Activated CD8-positive, alpha-beta memory T cell treated with anti-CD3 and anti-CD28 coated beads, Interleukin-2, amount 10 ng/mL, durations not matched to agents 7 days and 5 days (primary cell): ENCODE data around the gene COQ8B. TPM values are rescaled to one million over a fixed set of nuclear protein-coding genes. Genes with fewer than 3 reads are reported as not detected.

ENCODE experiments used
- ATAC-seq: fragments of 150-1000 bp; cut with Tn5 transposase; one replicate; pipeline ENCODE4 v1.10.0; 2021; ENCODE audit warnings: moderate library complexity
- CTCF ChIA-PET: fragments of 350-600 bp; sonication (Branson Sonifier 250); formaldehyde crosslinking; loops from one replicate; lab custom pipeline; 2021; ENCODE audit warnings: antibody characterized with exemption; lab: Charles Lee
- DNase-seq: peaks from one replicate; pipeline ENCODE4 v3.0.0-alpha.2; 2020
- H3K27ac Mint-ChIP-seq: one replicate; pipeline ENCODE4 v1.8.0; 2021; ENCODE audit warnings: mild to moderate bottlenecking, mixed read lengths
- H3K27me3 Mint-ChIP-seq: one replicate; pipeline ENCODE4 v1.8.0; 2021; ENCODE audit warnings: mixed read lengths
- H3K36me3 Mint-ChIP-seq: one replicate; pipeline ENCODE4 v1.8.0; 2021; ENCODE audit warnings: mild to moderate bottlenecking, mixed read lengths
- H3K4me1 Mint-ChIP-seq: one replicate; pipeline ENCODE4 v1.8.0; 2021; ENCODE audit warnings: mixed read lengths
- H3K4me3 Mint-ChIP-seq: one replicate; pipeline ENCODE4 v1.8.0; 2021; ENCODE audit warnings: mild to moderate bottlenecking, moderate library complexity, mixed read lengths
- H3K9me3 Mint-ChIP-seq: one replicate; pipeline ENCODE4 v1.8.0; 2022; ENCODE audit warnings: low read depth, mixed read lengths
- total RNA-seq, 2 experiments: library from RNA; stranded (reverse); gene quantifications; one replicate each; pipeline ENCODE4 v1.2.3, GENCODE V29; 2021

COQ8B gene
- total RNA-seq, 2 experiments from 2014 or later: 28.0 to 30.9 TPM

DNA sequence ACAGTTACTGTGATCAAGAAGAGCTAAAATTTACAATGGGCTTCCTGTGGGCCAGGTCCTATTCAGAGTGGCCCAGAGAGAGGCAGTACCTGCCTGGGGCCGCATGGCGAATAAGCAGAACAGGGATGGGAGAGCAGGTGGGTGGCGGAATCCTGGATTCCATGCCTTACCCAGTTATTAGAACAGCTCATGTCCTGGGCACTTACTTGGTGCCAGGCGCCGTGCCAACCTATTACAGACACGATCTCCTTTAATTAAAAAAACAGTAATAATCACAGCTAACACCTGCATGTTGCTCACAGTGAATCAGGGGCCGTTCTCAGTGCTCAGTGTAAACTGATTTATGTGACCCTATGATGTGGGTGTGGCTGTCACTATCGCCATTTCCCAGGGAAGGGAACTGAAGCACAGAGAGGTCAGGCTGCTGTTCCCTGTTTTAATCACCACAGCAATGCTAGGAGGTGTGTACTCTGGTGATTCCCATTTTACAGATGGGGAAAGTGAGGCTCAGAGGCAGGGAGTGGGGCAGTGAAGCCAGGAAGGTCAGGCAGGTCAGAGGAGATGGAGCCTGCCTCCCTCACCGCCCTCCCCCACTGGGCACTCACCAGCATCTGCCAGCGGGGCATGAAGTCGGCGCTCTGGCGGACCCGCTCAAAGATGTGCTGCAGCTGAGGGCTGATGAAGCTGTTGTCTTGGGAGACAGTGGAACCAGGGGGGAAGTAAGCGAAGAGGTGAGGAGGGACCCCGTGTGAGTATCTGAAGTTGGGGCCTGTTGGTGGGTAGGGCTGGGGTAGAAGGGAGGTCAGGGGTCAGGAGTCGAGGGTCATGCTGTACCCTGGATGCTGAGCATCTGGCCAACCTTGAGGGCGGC is 12.0 kb downstream of the COQ8B start:
- H3K36me3 Mint-ChIP-seq: peaks cover 20% of the 10 kb centered on the region
- CTCF ChIA-PET: no interaction called here
- no peaks in the 10 kb centered on the region for H3K27me3 Mint-ChIP-seq
- no peaks in the 10 kb centered on the region for H3K9me3 Mint-ChIP-seq
- H3K4me1 Mint-ChIP-seq: no peaks in the 10 kb centered on the region
- no peak for DNase-seq
- H3K4me3 Mint-ChIP-seq: no peak overlapping the region
- H3K27ac Mint-ChIP-seq: no peak overlapping the region
- ATAC-seq: no peak

GRCh38 chr19:40703029-40703755 is 13.5 kb downstream of the COQ8B start:
- Mint-ChIP-seq H3K36me3 (peaks cover 17% of the 10 kb centered on the region), H3K4me3 (no peak overlapping the region), H3K4me1 (no peaks in the 10 kb centered on the region), H3K9me3 (no peaks in the 10 kb centered on the region), H3K27ac (no peak overlapping the region), H3K27me3 (no peaks in the 10 kb centered on the region)
- CTCF ChIA-PET: interaction anchor here (1.0 kb wide), 1 partner anchor 68 kb away, joined by 4 read pairs; no protein-coding TSS in a partner anchor
- DNase-seq (no peak), ATAC-seq (no peak)

GRCh38 chr19:40702337-40703012 is 14.2 kb downstream of the COQ8B start:
- Mint-ChIP-seq H3K27ac (no peak overlapping the region), H3K27me3 (no peaks in the 10 kb centered on the region), H3K4me3 (no peak overlapping the region), H3K36me3 (peaks cover 17% of the 10 kb centered on the region), H3K4me1 (no peaks in the 10 kb centered on the region), H3K9me3 (no peaks in the 10 kb centered on the region)
- CTCF ChIA-PET: interaction anchor here (1.0 kb wide), 1 partner anchor 68 kb away, joined by 4 read pairs; no protein-coding TSS in a partner anchor
- DNase-seq (no peak), ATAC-seq (no peak)

DNA sequence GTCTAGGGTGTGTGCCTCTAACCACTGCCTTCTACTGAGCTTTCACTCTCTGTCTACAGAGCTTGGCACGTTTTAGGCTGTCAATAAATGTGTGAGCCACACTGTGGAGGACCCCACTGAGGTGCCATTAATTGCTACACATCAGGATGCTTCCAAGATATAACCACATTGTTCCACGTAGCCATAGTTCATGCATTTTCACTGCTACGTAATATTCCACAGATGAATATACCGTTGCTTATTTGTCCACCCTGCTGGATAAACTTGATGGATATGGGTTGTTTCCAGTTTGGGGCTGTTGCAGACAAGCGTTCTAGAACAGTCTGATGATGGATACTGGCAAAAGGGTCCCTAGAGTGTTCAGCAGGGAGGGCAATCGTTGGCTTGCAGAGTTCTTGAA is 14.9 kb downstream of the COQ8B start:
- Mint-ChIP-seq H3K27me3 (no peaks in the 10 kb centered on the region), H3K9me3 (no peaks in the 10 kb centered on the region), H3K4me1 (no peaks in the 10 kb centered on the region), H3K4me3 (no peak overlapping the region), H3K27ac (no peak overlapping the region), H3K36me3 (peaks cover 15% of the 10 kb centered on the region)
- no peak for ATAC-seq
- no peak for DNase-seq
- CTCF ChIA-PET: interaction anchor here (1.0 to 1.3 kb wide), 2 partner anchors 11 to 67 kb away, joined by 3 to 4 read pairs; partner anchors contain the start of gene NUMBL

GRCh38 chr19:40700083-40700482 is 16.6 kb downstream of the COQ8B start:
- ATAC-seq: no peak
- Mint-ChIP-seq H3K4me3 (no peak overlapping the region), H3K4me1 (no peaks in the 10 kb centered on the region), H3K27me3 (no peaks in the 10 kb centered on the region), H3K36me3 (peaks cover 13% of the 10 kb centered on the region), H3K27ac (no peak overlapping the region), H3K9me3 (no peaks in the 10 kb centered on the region)
- CTCF ChIA-PET: interaction anchor here (1.3 kb wide), 1 partner anchor 37 kb away, joined by 7 read pairs; no protein-coding TSS in a partner anchor
- no peak for DNase-seq

- no peak for DNase-seq
- CTCF ChIA-PET: interaction anchor here (1.2 kb wide), 1 partner anchor 62 kb away, joined by 3 read pairs; no protein-coding TSS in a partner anchor
- ATAC-seq: no peak
- Mint-ChIP-seq H3K27me3 (no peaks in the 10 kb centered on the region), H3K36me3 (peaks cover 2% of the 10 kb centered on the region), H3K4me3 (no peak overlapping the region), H3K4me1 (no peaks in the 10 kb centered on the region), H3K27ac (no peak overlapping the region), H3K9me3 (no peaks in the 10 kb centered on the region)
Observed at GRCh38 chr19:40697007-40697406, 19.7 kb downstream of the COQ8B start.

DNA sequence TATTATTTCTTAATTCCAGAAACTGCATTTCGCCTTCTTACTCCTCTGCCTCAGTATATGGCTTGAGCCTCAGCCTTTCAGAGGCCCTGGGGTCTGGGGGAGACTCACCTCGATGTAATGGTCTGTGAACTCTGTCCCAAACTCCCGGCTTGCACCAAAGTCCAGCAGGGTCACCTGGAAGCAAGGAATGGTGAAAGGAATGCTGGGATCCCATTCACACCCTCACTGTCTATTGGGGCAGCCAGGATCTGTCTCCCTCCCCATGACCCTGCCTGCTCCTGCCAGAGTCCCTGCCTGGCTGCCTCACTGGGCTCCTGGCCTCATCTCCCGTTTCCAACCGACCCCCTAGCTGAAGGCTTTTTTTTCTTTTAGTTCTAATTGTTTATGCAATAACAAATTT is 20.8 kb downstream of the COQ8B start:
- CTCF ChIA-PET: interaction anchor here (1.5 kb wide), 1 partner anchor 33 kb away, joined by 4 read pairs; no protein-coding TSS in a partner anchor

GRCh38 chr19:40693896-40694295 is 22.8 kb downstream of the COQ8B start:
- peaks cover 2% of the 10 kb centered on the region for H3K36me3 Mint-ChIP-seq
- H3K4me3 Mint-ChIP-seq: no peak overlapping the region
- H3K9me3 Mint-ChIP-seq: no peaks in the 10 kb centered on the region
- peaks cover 2% of the 10 kb centered on the region for H3K4me1 Mint-ChIP-seq
- DNase-seq (no peak), ATAC-seq (no peak)
- H3K27ac Mint-ChIP-seq: no peak overlapping the region
- H3K27me3 Mint-ChIP-seq: no peaks in the 10 kb centered on the region
- CTCF ChIA-PET: interaction anchor here (1.4 kb wide), 1 partner anchor 31 kb away, joined by 3 read pairs; no protein-coding TSS in a partner anchor

More for the DNA sequence above, 20.8 kb downstream of the COQ8B start:
- Mint-ChIP-seq H3K4me1 (no peaks in the 10 kb centered on the region), H3K36me3 (peaks cover 2% of the 10 kb centered on the region), H3K4me3 (no peak overlapping the region), H3K27me3 (no peaks in the 10 kb centered on the region), H3K27ac (no peak overlapping the region), H3K9me3 (no peaks in the 10 kb centered on the region)
- DNase-seq: no peak
- no peak for ATAC-seq

DNA sequence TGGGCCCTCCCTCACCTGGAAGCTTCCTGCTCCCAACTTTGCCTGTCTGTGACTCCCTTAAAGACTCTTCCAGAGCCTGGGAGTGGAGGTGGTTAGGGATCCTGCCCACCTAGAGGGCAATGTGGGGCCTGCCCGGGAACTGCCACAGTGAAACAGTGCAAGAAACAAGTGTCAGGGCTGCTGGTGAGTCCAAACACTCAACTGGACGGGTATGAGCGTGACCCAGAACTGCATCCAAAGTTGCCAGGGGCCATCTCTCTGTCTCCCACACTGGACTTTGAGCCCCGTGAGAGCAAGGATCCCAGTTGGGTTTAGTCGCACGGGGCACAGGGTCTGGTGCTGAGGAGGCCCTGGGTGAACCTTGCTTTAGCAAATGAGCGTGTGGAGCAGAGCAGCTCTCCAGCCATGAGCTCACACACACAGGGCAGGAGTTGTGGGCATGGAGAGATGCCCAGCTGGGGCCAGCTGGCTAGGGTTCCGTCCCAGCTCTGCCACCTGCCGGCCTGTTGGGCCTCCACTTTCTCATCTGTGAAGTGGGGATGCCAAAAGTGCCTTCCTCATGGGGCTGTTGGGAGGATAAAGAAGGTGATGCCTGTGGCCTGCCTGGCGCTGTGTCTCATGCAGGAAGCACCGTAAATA is 23.4 kb downstream of the COQ8B start:
- no peak for DNase-seq
- H3K27ac Mint-ChIP-seq: no peak overlapping the region
- no peaks in the 10 kb centered on the region for H3K27me3 Mint-ChIP-seq
- no peaks in the 10 kb centered on the region for H3K9me3 Mint-ChIP-seq
- H3K4me3 Mint-ChIP-seq: no peak overlapping the region
- no peaks in the 10 kb centered on the region for H3K36me3 Mint-ChIP-seq
- CTCF ChIA-PET: interaction anchor here (1.4 kb wide), 1 partner anchor 30 kb away, joined by 3 read pairs; no protein-coding TSS in a partner anchor
- no peak for ATAC-seq
- H3K4me1 Mint-ChIP-seq: peaks cover 2% of the 10 kb centered on the region

DNA sequence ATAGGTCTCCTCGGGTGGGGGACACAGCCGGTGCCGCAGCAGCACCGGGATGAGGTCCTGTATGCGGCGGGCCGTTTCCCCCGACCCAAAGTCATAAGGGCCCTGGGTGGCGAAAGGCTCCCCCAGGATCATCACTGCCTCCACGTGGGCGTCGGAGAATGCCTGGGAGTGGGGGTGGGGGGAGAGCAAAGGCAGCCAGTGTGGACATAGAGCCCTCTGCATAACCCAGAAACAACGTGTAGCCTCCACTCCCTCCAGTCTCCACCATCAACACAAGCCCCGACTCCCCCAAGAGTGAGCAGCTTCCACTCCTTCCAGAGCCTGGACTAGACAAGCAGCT is 24.5 kb downstream of the COQ8B start:
- H3K36me3 Mint-ChIP-seq: no peaks in the 10 kb centered on the region
- no peaks in the 10 kb centered on the region for H3K27me3 Mint-ChIP-seq
- no peak overlapping the region for H3K27ac Mint-ChIP-seq
- H3K4me3 Mint-ChIP-seq: no peak overlapping the region
- CTCF ChIA-PET: interaction anchor here (0.8 kb wide), 1 partner anchor 57 kb away, joined by 3 read pairs; no protein-coding TSS in a partner anchor
- DNase-seq (no peak), ATAC-seq (no peak)
- H3K4me1 Mint-ChIP-seq: peaks cover 2% of the 10 kb centered on the region
- no peaks in the 10 kb centered on the region for H3K9me3 Mint-ChIP-seq

DNA sequence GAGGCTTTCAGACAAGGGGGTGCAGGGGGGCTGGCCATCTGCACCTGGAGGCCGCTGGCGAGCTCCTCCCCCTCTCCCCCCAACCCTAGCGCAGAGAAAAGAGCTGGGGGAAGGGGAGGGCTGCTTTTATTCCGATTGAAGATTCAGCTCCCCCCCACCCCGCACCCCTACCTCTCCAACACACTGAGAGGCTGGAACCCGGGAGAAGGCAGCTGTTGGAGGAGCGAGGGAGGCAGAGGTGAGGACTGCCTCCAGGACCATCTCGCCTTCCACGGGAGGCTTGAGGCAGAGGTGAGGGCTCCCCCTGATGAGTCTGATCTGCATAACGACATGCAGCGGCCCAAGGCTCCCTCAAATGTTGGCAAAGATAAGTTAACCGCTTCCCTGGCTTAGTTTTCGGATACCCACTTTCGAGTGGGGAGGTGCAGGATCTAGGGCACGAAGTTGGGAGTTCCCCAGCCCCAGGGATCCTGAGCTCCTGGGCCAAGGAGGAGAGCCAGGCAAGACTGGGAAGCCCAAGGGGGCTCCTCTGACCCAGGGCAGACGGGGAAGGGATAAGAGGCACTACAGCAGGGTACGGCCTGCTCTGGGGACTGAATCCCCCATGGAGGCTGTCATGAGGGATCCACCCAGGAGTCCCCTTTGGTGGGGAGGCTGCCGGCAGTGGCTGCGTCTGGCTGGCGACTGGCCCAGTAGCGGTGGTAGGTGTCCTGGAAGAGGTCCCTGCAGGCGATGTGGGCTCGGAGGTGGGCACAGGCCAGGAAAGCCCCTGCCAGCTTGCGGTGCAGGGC is 25.1 kb downstream of the COQ8B start:
- no peaks in the 10 kb centered on the region for H3K27me3 Mint-ChIP-seq
- DNase-seq: no peak
- H3K4me3 Mint-ChIP-seq: no peak overlapping the region
- peaks cover 2% of the 10 kb centered on the region for H3K4me1 Mint-ChIP-seq
- CTCF ChIA-PET: interaction anchor here (0.8 to 1.6 kb wide), 6 partner anchors 10 to 57 kb away, joined by 3 to 5 read pairs (median 3); partner anchors contain the start of genes COQ8B and ITPKC
- no peak overlapping the region for H3K27ac Mint-ChIP-seq
- no peak for ATAC-seq
- H3K9me3 Mint-ChIP-seq: no peaks in the 10 kb centered on the region
- H3K36me3 Mint-ChIP-seq: no peaks in the 10 kb centered on the region
